Smooth muscle cell (in vitro differentiated cells): ENCODE data around the gene KLHL4. TPM values are rescaled to one million over a fixed set of nuclear protein-coding genes. Genes with fewer than 3 reads are reported as not detected.
"Not testable (repeated sequence)": the region's sequence is repeated elsewhere in the genome, so short reads cannot be mapped to it uniquely, and the experiment has no call there.

ENCODE experiments used
- DNase-seq: peaks from one replicate; lab custom pipeline; 2025; ENCODE audit not compliant: unreplicated experiment; lab: John Stamatoyannopoulos, UW
- H2AFZ ChIP-seq: fragments of 200-600 bp; sonication (generic); 2 replicates; pipeline ENCODE4 v1.6.0; 2016; ENCODE audit warnings: antibody characterized with exemption, low read depth, mild to moderate bottlenecking
- H3F3A ChIP-seq: fragments of 200-600 bp; sonication (generic); 2 replicates; pipeline ENCODE4 v1.6.0; 2017; ENCODE audit warnings: antibody characterized with exemption, low read depth
- H3K27ac ChIP-seq: fragments of 200-600 bp; sonication (generic); 2 replicates; pipeline ENCODE4 v1.5.1; 2016; ENCODE audit warnings: low read depth, mild to moderate bottlenecking
- H3K27me3 ChIP-seq: fragments of 200-600 bp; sonication (generic); 2 replicates; pipeline ENCODE4 v1.6.1; 2016; ENCODE audit warnings: low read depth, mild to moderate bottlenecking
- H3K36me3 ChIP-seq: fragments of 200-600 bp; sonication (generic); 2 replicates; pipeline ENCODE4 v1.5.1; 2016; ENCODE audit warnings: low read depth
- H3K4me1 ChIP-seq: fragments of 200-600 bp; sonication (generic); 2 replicates; pipeline ENCODE4 v1.5.1; 2016; ENCODE audit warnings: low read depth
- H3K4me2 ChIP-seq: fragments of 200-600 bp; sonication (generic); 2 replicates; pipeline ENCODE4 v1.6.0; 2016; ENCODE audit warnings: mild to moderate bottlenecking
- H3K4me3 ChIP-seq: fragments of 200-600 bp; sonication (generic); 2 replicates; pipeline ENCODE4 v1.5.1; 2016; ENCODE audit warnings: mild to moderate bottlenecking
- H3K79me2 ChIP-seq: fragments of 200-600 bp; sonication (generic); 2 replicates; pipeline ENCODE4 v1.6.0; 2016; ENCODE audit warnings: low read depth, mild to moderate bottlenecking
- H3K9ac ChIP-seq: fragments of 200-600 bp; sonication (generic); 2 replicates; pipeline ENCODE4 v1.6.0; 2016; ENCODE audit warnings: low read depth
- H3K9me3 ChIP-seq: fragments of 200-600 bp; sonication (generic); replicated peaks from 2 replicates; pipeline ENCODE4 v1.5.1; 2016; ENCODE audit warnings: low read depth
- H4K20me1 ChIP-seq: fragments of 200-600 bp; sonication (generic); 2 replicates; pipeline ENCODE4 v1.6.0; 2016; ENCODE audit warnings: low read depth
- WGBS: methylation state at CpG from one replicate; pipeline ENCODE4 v1.1.7; 2016; ENCODE audit warnings: low lambda C conversion rate; 5-methylcytosine and 5-hydroxymethylcytosine counted together
- polyA plus RNA-seq: library from polyadenylated mRNA; unstranded; fragments of >200 nt; fragmentation: Nextera tagmentation; extraction: Ambion mirVana; gene quantifications from 2 replicates; pipeline ENCODE4 v1.2.1, GENCODE V29; 2016
- total RNA-seq: library from RNA; depleted of rRNA; stranded (reverse); fragments of >200 nt; gene quantifications from 2 replicates; pipeline ENCODE4 v1.2.3, GENCODE V29; 2014
- TF ChIP-seq, protein P1 (sequence below): fragments of 200-600 bp; sonication (generic); IDR thresholded peaks from 2 replicates; pipeline ENCODE4 v1.5.1; 2017; ENCODE audit warnings: borderline replicate concordance, mild to moderate bottlenecking, antibody characterized with exemption; ENCODE audit not compliant: insufficient read depth, poor library complexity, severe bottlenecking

KLHL4 gene
- total and polyA plus RNA-seq, 2 experiments from 2014 or later: 10.7 to 13.5 TPM

DNA sequence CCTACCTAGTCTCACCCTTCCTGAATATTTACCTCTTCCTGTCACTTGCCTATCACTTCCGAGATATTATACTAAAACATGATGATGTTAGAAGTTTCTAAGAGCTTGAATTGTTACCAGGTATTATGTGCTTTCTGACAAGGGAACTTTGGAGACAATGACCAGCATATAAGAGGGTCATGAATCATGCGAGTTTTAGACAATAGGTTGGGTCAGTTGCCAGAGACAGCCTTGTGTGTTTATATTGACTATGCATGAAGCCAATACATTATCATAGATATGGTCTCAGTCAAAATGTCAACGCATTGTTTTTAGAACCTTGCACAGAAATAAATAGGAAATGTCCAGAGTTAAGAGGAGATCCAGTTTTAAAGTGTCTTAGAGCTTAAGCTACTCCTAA, 116.8 kb downstream of the KLHL4 start:
- H3K9me3 ChIP-seq: no peaks in the 10 kb centered on the region
- no peaks in the 10 kb centered on the region for H3K79me2 ChIP-seq
- no peak overlapping the region for H3K9ac ChIP-seq
- H3F3A ChIP-seq: no peaks in the 10 kb centered on the region
- no peaks in the 10 kb centered on the region for H3K27me3 ChIP-seq
- TF ChIP-seq, protein P1, sequence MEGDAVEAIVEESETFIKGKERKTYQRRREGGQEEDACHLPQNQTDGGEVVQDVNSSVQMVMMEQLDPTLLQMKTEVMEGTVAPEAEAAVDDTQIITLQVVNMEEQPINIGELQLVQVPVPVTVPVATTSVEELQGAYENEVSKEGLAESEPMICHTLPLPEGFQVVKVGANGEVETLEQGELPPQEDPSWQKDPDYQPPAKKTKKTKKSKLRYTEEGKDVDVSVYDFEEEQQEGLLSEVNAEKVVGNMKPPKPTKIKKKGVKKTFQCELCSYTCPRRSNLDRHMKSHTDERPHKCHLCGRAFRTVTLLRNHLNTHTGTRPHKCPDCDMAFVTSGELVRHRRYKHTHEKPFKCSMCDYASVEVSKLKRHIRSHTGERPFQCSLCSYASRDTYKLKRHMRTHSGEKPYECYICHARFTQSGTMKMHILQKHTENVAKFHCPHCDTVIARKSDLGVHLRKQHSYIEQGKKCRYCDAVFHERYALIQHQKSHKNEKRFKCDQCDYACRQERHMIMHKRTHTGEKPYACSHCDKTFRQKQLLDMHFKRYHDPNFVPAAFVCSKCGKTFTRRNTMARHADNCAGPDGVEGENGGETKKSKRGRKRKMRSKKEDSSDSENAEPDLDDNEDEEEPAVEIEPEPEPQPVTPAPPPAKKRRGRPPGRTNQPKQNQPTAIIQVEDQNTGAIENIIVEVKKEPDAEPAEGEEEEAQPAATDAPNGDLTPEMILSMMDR: no peak
- no peak overlapping the region for H2AFZ ChIP-seq
- no peaks in the 10 kb centered on the region for H3K4me1 ChIP-seq
- no peaks in the 10 kb centered on the region for H4K20me1 ChIP-seq
- no peak overlapping the region for H3K4me2 ChIP-seq
- 89% methylated on average over 3 of the region's 3 CpGs for WGBS
- H3K27ac ChIP-seq: no peak overlapping the region
- DNase-seq: no peak
- H3K36me3 ChIP-seq: no peaks in the 10 kb centered on the region
- H3K4me3 ChIP-seq: no peak overlapping the region

DNA sequence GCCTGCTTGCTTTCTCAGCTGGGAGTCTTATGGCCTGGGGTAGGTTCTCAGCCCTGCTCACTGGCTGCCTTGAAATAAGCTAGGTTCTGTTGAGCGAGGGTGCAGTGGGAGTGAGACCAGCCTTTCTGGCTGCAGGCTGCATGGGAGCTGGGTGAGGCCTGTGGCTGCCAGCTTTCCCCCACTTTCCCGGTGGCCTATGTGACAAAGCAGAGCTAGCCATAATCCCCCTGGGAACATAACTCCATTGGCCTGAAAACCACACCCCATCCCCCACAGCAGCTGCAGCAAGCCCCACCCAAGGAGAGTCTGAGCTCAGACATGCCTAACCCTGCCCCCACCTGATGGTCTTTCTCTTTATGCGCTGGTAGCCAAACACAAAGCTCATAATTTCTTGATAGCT, 118.9 kb downstream of the KLHL4 start:
- Histone ChIP-seq H4K20me1 (no peaks in the 10 kb centered on the region), H3K27me3 (no peaks in the 10 kb centered on the region), H3K4me2 (no peak overlapping the region), H3K36me3 (no peaks in the 10 kb centered on the region), H3K9me3 (no peaks in the 10 kb centered on the region), H3K4me1 (no peaks in the 10 kb centered on the region), H3K4me3 (no peak overlapping the region), H3F3A (no peaks in the 10 kb centered on the region), H3K27ac (no peak overlapping the region), H3K9ac (no peak overlapping the region), H2AFZ (no peak overlapping the region), H3K79me2 (no peaks in the 10 kb centered on the region)
- WGBS: 75% methylated on average over 3 of the region's 3 CpGs
- no peak for DNase-seq
- TF ChIP-seq, protein P1: no peak

DNA sequence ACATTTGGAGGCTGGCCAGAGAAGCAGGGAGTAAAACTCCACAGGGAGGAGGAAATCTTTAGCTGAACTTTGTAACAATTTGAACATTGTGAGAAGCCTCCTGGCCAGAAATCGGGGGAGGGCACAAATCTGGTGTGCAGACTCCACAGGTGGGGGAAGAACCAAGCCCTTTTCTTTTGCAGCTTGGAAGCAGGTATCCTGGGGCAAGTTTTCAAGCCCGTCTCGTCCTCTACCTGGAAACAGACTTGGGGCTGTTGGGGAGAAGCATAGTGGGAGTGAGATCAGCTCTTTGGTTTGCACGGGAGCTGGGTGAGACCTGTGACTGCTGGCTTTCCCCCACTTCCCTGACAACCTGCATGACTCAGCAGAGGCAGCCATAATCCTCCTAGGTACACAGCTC, 123.8 kb downstream of the KLHL4 start:
- H4K20me1 ChIP-seq, H3K4me3 ChIP-seq, DNase-seq, H3K79me2 ChIP-seq, H3F3A ChIP-seq, H3K9me3 ChIP-seq, H3K4me2 ChIP-seq, H3K36me3 ChIP-seq, H3K9ac ChIP-seq, H3K27ac ChIP-seq, H3K4me1 ChIP-seq, H3K27me3 ChIP-seq, H2AFZ ChIP-seq: not testable (repeated sequence)
- WGBS: 94% methylated on average over 4 of the region's 4 CpGs

DNA sequence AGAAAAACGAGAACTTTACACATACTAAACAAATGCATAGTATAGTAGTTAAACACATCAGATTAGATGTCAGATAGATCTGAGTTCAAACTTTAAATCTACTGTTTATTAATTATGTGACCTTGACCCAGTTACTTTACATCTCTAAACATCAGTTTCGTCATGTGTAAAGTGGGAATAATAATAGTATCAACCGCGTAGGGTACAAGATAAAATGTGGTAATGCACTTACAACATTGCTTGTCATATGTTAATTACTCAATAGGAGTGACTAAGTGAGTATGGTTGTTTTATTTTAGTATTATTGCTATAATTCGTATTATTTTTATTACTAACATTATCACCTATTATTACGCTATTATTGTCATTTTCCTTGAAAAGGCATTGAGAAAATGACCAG, 144.2 kb downstream of the KLHL4 start:
- Histone ChIP-seq H3K4me3 (no peak overlapping the region), H3F3A (no peaks in the 10 kb centered on the region), H3K4me1 (no peaks in the 10 kb centered on the region), H3K27ac (no peak overlapping the region), H4K20me1 (no peaks in the 10 kb centered on the region), H3K9ac (no peak overlapping the region), H3K36me3 (no peaks in the 10 kb centered on the region), H3K79me2 (no peaks in the 10 kb centered on the region), H3K27me3 (no peaks in the 10 kb centered on the region), H3K4me2 (no peak overlapping the region), H2AFZ (no peak overlapping the region), H3K9me3 (no peaks in the 10 kb centered on the region)
- DNase-seq: no peak
- 89% methylated on average over 6 of the region's 6 CpGs for WGBS
- TF ChIP-seq, protein P1: no peak
